GM18520 (cell line): ENCODE data around the gene KLHL8.

Experiments
- ATAC-seq: cut with Tn5 transposase; IDR thresholded peaks from one replicate; pipeline ENCODE4 v1.9.1; 2021; ENCODE audit not compliant: unreplicated experiment

KLHL8 gene

DNA sequence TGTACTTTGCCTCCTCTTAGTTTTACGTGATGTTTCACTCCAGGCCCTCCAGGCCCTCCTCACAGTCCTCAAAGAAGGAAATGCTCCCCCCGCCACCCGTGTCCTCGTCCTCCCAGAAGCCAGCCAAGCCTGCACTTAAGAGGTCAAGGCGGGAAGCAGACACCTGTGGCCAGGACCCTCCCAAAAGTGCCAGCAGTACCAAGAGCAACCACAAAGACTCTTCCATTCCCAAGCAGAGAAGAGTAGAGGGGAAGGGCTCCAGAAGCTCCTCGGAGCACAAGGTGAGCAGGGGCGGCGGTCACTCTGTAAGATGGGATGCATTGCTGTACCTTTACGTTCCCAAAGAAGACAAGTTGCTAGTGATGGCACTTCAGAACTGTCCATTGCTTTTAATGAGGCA lies 94.4 kb downstream of the KLHL8 start:
- ATAC-seq, result no peak

- no peak for ATAC-seq
Observed at GRCh38 chr4:87122252-87122651, 98.2 kb downstream of the KLHL8 start.

GRCh38 chr4:87121341-87122065 lies 98.9 kb downstream of the KLHL8 start:
- ATAC-seq, result no peak

- no peak for ATAC-seq
Observed at GRCh38 chr4:87120411-87121162, 99.8 kb downstream of the KLHL8 start.

GRCh38 chr4:87120010-87120409 lies 100.4 kb downstream of the KLHL8 start:
- ATAC-seq, result peak; percentile 67

DNA sequence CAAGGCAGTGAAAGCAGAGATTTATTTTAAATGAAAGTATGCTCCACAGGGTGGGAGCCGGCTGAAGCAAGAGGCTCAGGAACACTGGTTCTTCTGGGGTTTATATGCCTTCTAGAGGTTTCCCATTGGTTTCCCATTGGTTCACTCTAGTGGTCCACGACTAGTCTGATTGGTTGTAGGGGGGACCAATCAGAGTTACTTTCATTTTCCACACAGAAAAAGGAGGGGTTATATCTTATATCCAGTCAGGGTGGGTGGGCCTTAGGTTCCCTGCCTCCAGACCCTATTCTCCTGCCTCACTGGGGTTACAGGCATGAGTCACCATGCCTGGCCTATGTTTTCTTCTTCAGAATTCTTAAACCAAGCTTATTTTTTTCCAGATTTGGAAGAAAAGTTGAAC lies 101.6 kb downstream of the KLHL8 start:
- no peak for ATAC-seq

DNA sequence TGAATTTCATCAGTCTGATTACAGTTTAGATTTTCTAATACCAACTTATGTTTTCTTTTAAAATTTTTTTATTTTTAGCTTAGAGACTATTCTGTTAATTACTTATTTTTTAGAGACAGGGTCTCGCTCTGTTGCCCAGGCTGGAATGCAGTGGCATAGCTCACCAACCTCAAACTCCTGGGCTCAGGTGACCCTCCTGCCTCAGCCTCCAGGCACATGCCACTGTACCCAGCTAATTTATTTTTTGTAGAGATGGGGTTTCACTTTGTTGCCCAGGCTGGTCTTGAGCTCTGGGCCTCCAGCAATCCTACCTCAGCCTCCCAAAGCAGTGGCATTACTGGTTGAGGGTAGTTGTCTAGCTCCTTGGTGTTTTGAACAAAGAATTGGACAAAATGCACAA lies 102.0 kb downstream of the KLHL8 start:
- ATAC-seq, result no peak

DNA sequence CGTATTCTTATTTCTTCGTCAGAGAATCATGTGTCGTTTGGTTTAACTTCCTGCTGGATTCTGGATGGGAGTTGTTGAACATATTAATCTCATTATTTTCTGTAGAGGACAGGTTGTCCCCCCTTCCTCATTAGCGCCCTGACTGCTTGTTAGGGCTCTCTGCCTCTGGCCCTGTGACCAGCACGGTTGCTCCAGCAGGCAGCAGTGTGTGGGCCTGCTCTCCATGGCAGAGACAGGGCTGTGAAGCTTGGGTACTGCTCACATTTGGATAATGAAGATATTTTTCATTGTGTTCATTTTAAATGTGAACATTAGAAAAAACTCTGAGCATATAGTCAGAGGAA lies 102.7 kb downstream of the KLHL8 start:
- ATAC-seq, result no peak

- ATAC-seq, result no peak
Observed at GRCh38 chr4:87117051-87117731, 103.2 kb downstream of the KLHL8 start.

- ATAC-seq, result no peak
Observed at GRCh38 chr4:87116231-87116630, 104.2 kb downstream of the KLHL8 start.

DNA sequence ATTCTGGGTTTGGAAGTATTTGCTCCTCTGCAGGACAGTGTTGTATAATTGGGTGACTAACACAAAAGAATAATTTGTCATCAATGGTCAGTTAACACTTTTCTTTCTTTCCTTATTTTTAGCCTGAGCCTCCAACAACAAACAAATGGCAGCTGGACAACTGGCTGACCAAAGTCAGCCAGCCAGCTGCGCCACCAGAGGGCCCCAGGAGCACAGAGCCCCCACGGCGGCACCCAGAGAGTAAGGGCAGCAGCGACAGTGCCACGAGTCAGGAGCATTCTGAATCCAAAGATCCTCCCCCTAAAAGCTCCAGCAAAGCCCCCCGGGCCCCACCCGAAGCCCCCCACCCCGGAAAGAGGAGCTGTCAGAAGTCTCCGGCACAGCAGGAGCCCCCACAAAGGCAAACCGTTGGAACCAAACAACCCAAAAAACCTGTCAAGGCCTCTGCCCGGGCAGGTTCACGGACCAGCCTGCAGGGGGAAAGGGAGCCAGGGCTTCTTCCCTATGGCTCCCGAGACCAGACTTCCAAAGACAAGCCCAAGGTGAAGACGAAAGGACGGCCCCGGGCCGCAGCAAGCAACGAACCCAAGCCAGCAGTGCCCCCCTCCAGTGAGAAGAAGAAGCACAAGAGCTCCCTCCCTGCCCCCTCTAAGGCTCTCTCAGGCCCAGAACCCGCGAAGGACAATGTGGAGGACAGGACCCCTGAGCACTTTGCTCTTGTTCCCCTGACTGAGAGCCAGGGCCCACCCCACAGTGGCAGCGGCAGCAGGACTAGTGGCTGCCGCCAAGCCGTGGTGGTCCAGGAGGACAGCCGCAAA lies 106.0 kb downstream of the KLHL8 start:
- ATAC-seq, result no peak

DNA sequence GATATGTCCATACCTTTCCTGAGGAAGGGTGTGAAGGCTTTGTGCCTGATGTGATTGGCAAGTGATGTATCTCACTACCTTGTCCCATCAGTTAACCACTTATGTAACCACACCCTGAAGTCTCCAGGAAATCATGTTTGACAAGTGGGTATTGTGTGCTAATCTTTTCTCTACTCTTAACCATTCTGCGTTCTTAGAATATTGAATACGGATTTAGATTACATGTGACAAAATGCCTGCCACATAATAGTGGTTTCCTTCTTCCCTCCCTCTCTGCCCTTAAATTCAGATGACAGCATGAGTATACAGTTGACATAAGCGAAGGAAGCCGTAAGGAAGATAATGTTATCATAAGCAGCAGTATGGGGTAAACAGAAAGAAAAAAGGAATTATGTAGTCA lies 108.4 kb downstream of the KLHL8 start:
- ATAC-seq, result no peak
